H1 (cell line): ENCODE results near the gene VWA1. TPM values are rescaled to one million over a fixed set of nuclear protein-coding genes. Genes with fewer than 3 reads are reported as not detected.

Experiments used
- CTCF ChIA-PET: fragments of 300-600 bp; sonication (Branson Sonifier 250); formaldehyde crosslinking; loops from one replicate; lab custom pipeline; 2021; ENCODE audit not compliant: partially characterized antibody; lab: Charles Lee
- POLR2A ChIA-PET: fragments of 300-600 bp; sonication (Branson Sonifier 250); formaldehyde crosslinking; loops from one replicate; lab custom pipeline; 2021; ENCODE audit warnings: inconsistent platforms; ENCODE audit not compliant: partially characterized antibody; lab: Charles Lee
- DNase-seq, 2 experiments: peaks; one replicate each; pipeline versions ENCODE4 v3.0.0 to v3.0.0-alpha.2; 2010 to 2022; ENCODE audit warnings: low spot score in 2 of 2, low read depth in 1 of 2, mixed read lengths in 1 of 2
- FAIRE-seq: peaks from 2 replicates; lab custom pipeline; 2011; peaks lifted over from hg19 to GRCh38; lab: Jason Lieb, UNC
- H2AFZ ChIP-seq: 2 replicates; pipeline ENCODE4 v1.8.1; 2012; ENCODE audit warnings: low read length, inconsistent platforms
- H2AK5ac ChIP-seq: 2 replicates; pipeline ENCODE4 v1.6.1; 2013; ENCODE audit warnings: low read depth, low read length
- H2BK120ac ChIP-seq: replicated peaks from 2 replicates; pipeline ENCODE3; 2013; ENCODE audit warnings: low read depth, low read length, inconsistent platforms
- H2BK12ac ChIP-seq: 2 replicates; pipeline ENCODE4 v1.6.1; 2013; ENCODE audit warnings: low read depth, low read length
- H2BK15ac ChIP-seq: 2 replicates; pipeline ENCODE4 v1.6.1; 2013; ENCODE audit warnings: low read length
- H2BK20ac ChIP-seq: 2 replicates; pipeline ENCODE4 v1.6.1; 2013; ENCODE audit warnings: low read length
- H2BK5ac ChIP-seq: 2 replicates; pipeline ENCODE4 v1.6.1; 2013; ENCODE audit warnings: low read depth, low read length
- H3K14ac ChIP-seq: 2 replicates; pipeline ENCODE4 v1.6.1; 2013; ENCODE audit warnings: inconsistent platforms; ENCODE audit not compliant: insufficient read length
- H3K18ac ChIP-seq: 2 replicates; pipeline ENCODE4 v1.6.1; 2013; ENCODE audit warnings: low read length; ENCODE audit errors: extremely low read depth
- H3K23ac ChIP-seq: 2 replicates; pipeline ENCODE4 v1.6.1; 2013; ENCODE audit warnings: inconsistent platforms; ENCODE audit not compliant: insufficient read length
- H3K23me2 ChIP-seq: 2 replicates; pipeline ENCODE4 v1.6.1; 2013; ENCODE audit warnings: low read depth, low read length
- H3K27ac ChIP-seq: 2 replicates; pipeline ENCODE4 v1.6.1; 2011; ENCODE audit warnings: low read depth, low read length, inconsistent platforms
- H3K27me3 ChIP-seq, 4 experiments: replicated peaks in 1 of 4; 1 replicate in 1 of 4; 2 replicates in 3 of 4; pipeline versions ENCODE4 v1.6.1 to v1.8.1; 2011 to 2013; ENCODE audit warnings: low read length in 3 of 4, mild to moderate bottlenecking in 3 of 4, inconsistent platforms in 2 of 4, mixed read lengths in 2 of 4, moderate library complexity in 1 of 4; ENCODE audit not compliant: control insufficient read depth in 3 of 4, insufficient read depth in 3 of 4; ENCODE audit errors: extremely low read depth in 1 of 4
- H3K36me3 ChIP-seq, 4 experiments: 2 replicates each; pipeline versions ENCODE4 v1.6.1 to v1.8.1; 2011 to 2013; ENCODE audit warnings: mild to moderate bottlenecking in 4 of 4, low read length in 3 of 4, moderate library complexity in 2 of 4, control low read depth in 1 of 4, inconsistent platforms in 1 of 4; ENCODE audit not compliant: insufficient read depth in 4 of 4, control insufficient read depth in 2 of 4
- H3K4ac ChIP-seq: replicated peaks from 2 replicates; pipeline ENCODE3; 2013; ENCODE audit warnings: low read length, low read depth, mixed read lengths, inconsistent platforms; ENCODE audit not compliant: insufficient read length
- H3K4me1 ChIP-seq, 4 experiments: replicated peaks in 1 of 4; 1 replicate in 1 of 4; 2 replicates in 3 of 4; pipeline versions ENCODE4 v1.6.1 to v1.8.1; 2011 to 2013; ENCODE audit warnings: low read length in 3 of 4, inconsistent platforms in 2 of 4, mixed read lengths in 1 of 4; ENCODE audit not compliant: insufficient read depth in 4 of 4, control insufficient read depth in 3 of 4
- H3K4me2 ChIP-seq, 2 experiments: 2 replicates each; pipeline versions ENCODE4 v1.6.1 to v1.8.1; 2011 to 2013; ENCODE audit warnings: low read depth in 2 of 2, low read length in 2 of 2, control low read depth in 1 of 2, inconsistent platforms in 1 of 2, mild to moderate bottlenecking in 1 of 2; ENCODE audit not compliant: insufficient read depth in 1 of 2
- H3K4me3 ChIP-seq, 4 experiments: fragments of 200-600, 300-600 bp in 1 of 4; sonication (generic), shearing (Covaris generic), sonication (Bioruptor Twin) in 1 of 4; 2 replicates each; pipeline versions ENCODE4 v1.5.1 to v1.8.1; 2011 to 2016; ENCODE audit warnings: low read length in 4 of 4, low read depth in 3 of 4, control low read depth in 2 of 4, inconsistent platforms in 2 of 4, mild to moderate bottlenecking in 2 of 4, mixed read lengths in 1 of 4, moderate library complexity in 1 of 4; ENCODE audit not compliant: insufficient read depth in 2 of 4; ENCODE audit errors: extremely low read depth in 1 of 4
- H3K56ac ChIP-seq: replicated peaks from 2 replicates; pipeline ENCODE3; 2013; ENCODE audit warnings: low read depth, mild to moderate bottlenecking, mixed read lengths, low read length, inconsistent platforms; ENCODE audit not compliant: insufficient read length
- H3K79me1 ChIP-seq: 2 replicates; pipeline ENCODE4 v1.6.1; 2013; ENCODE audit warnings: low read depth, low read length, control low read depth
- H3K79me2 ChIP-seq, 2 experiments: 2 replicates each; pipeline versions ENCODE4 v1.6.1 to v1.8.1; 2012 to 2013; ENCODE audit warnings: low read length in 2 of 2, mild to moderate bottlenecking in 2 of 2, inconsistent platforms in 1 of 2; ENCODE audit not compliant: insufficient read depth in 2 of 2, control insufficient read depth in 1 of 2
- H3K9ac ChIP-seq, 4 experiments: replicated peaks in 1 of 4; 1 replicate in 1 of 4; 2 replicates in 3 of 4; pipeline versions ENCODE4 v1.6.1 to v1.8.1; 2011 to 2013; ENCODE audit warnings: low read depth in 3 of 4, low read length in 3 of 4, control low read depth in 2 of 4, mild to moderate bottlenecking in 2 of 4, moderate library complexity in 2 of 4, inconsistent platforms in 1 of 4; ENCODE audit errors: extremely low read depth in 1 of 4
- H3K9me3 ChIP-seq, 2 experiments: 2 replicates each; pipeline versions ENCODE4 v1.6.1 to v1.8.1; 2012 to 2013; ENCODE audit warnings: mild to moderate bottlenecking in 2 of 2, moderate library complexity in 2 of 2, control low read depth in 1 of 2, inconsistent platforms in 1 of 2, low read depth in 1 of 2, low read length in 1 of 2, mixed read lengths in 1 of 2; ENCODE audit not compliant: insufficient read depth in 2 of 2
- H4K20me1 ChIP-seq, 2 experiments: replicated peaks in 1 of 2; 2 replicates each; pipeline versions ENCODE3 to v1.8.1; 2011 to 2013; ENCODE audit warnings: inconsistent platforms in 2 of 2, low read length in 2 of 2, mild to moderate bottlenecking in 1 of 2; ENCODE audit not compliant: insufficient read depth in 2 of 2, control insufficient read depth in 1 of 2
- H4K5ac ChIP-seq: 2 replicates; pipeline ENCODE4 v1.6.1; 2013; ENCODE audit warnings: low read length, low read depth, mixed read lengths, inconsistent platforms; ENCODE audit not compliant: insufficient read length
- H4K8ac ChIP-seq: 2 replicates; pipeline ENCODE4 v1.8.0; 2013; ENCODE audit warnings: mild to moderate bottlenecking, moderate library complexity, low read length, inconsistent platforms; ENCODE audit not compliant: insufficient read depth; ENCODE audit errors: extremely low read depth
- H4K91ac ChIP-seq: replicated peaks from 2 replicates; pipeline ENCODE3; 2013; ENCODE audit warnings: low read length, mixed read lengths, inconsistent platforms; ENCODE audit not compliant: insufficient read length
- EP300 ChIP-seq, 2 experiments: IDR thresholded peaks; 1 replicate in 1 of 2; 2 replicates in 1 of 2; pipeline ENCODE4 v1.6.1; 2011 to 2012; ENCODE audit warnings: low read depth in 2 of 2, low read length in 2 of 2, mild to moderate bottlenecking in 2 of 2, borderline replicate concordance in 1 of 2, inconsistent platforms in 1 of 2, moderate library complexity in 1 of 2
- HDAC2 ChIP-seq, 2 experiments: fragments of 300-600 bp in 1 of 2; sonication (generic) in 1 of 2; IDR thresholded peaks; 2 replicates each; pipeline ENCODE4 v1.6.1; 2011 to 2012; ENCODE audit warnings: low read depth in 2 of 2, low read length in 2 of 2, mild to moderate bottlenecking in 2 of 2, moderate library complexity in 2 of 2, borderline replicate concordance in 1 of 2, inconsistent platforms in 1 of 2
- MAX ChIP-seq: IDR thresholded peaks from 2 replicates; pipeline ENCODE4 v1.6.1; 2012; ENCODE audit warnings: inconsistent platforms
- NRF1 ChIP-seq: IDR thresholded peaks from 2 replicates; pipeline ENCODE4 v1.6.1; 2011; ENCODE audit warnings: mild to moderate bottlenecking, low read depth, low read length, improper control_type of control experiment
- PHF8 ChIP-seq: fragments of 200-600 bp; sonication (generic); conservative IDR thresholded peaks from 2 replicates; pipeline ENCODE4 v1.7.1; 2012; ENCODE audit warnings: low read depth, mild to moderate bottlenecking, inconsistent platforms, low read length, moderate library complexity
- RFX5 ChIP-seq: IDR thresholded peaks from 2 replicates; pipeline ENCODE4 v1.6.1; 2011; ENCODE audit warnings: low read depth, low read length, improper control_type of control experiment, borderline replicate concordance
- RNF2 ChIP-seq: fragments of 200-900, 300-1000 bp; sonication (generic); IDR thresholded peaks from 2 replicates; pipeline ENCODE4 v1.7.1; 2016; ENCODE audit warnings: borderline replicate concordance, low read depth, mild to moderate bottlenecking, antibody characterized with exemption, low read length; ENCODE audit not compliant: poor library complexity, severe bottlenecking; ENCODE audit errors: missing control alignments
- RXRA ChIP-seq: IDR thresholded peaks from 2 replicates; pipeline ENCODE4 v1.6.1; 2011; ENCODE audit warnings: low read depth, mild to moderate bottlenecking, low read length, moderate library complexity; ENCODE audit not compliant: insufficient read depth
- SIN3A ChIP-seq, 2 experiments: IDR thresholded peaks in 1 of 2; conservative IDR thresholded peaks in 1 of 2; 2 replicates each; pipeline ENCODE4 v1.6.1; 2011 to 2012; ENCODE audit warnings: low read length in 2 of 2, improper control_type of control experiment in 1 of 2, low read depth in 1 of 2, mild to moderate bottlenecking in 1 of 2
- TAF7 ChIP-seq: optimal IDR thresholded peaks from 2 replicates; pipeline ENCODE3; 2011; ENCODE audit warnings: low read depth, mild to moderate bottlenecking, inconsistent platforms, low read length, moderate library complexity, borderline replicate concordance
- YY1 ChIP-seq: IDR thresholded peaks from 2 replicates; pipeline ENCODE4 v1.6.1; 2011; ENCODE audit warnings: low read depth, mild to moderate bottlenecking, low read length
- WGBS, 2 experiments: shearing (Covaris generic) in 1 of 2; methylation state at CpG; one replicate each; pipeline versions ENCODE4 v1.1.6 to v1.1.7; 2013 to 2015; ENCODE audit warnings: low lambda C conversion rate in 2 of 2, mixed read lengths in 2 of 2, inconsistent platforms in 1 of 2, low coverage in 1 of 2, missing lambda C conversion rate in 1 of 2; ENCODE audit not compliant: insufficient replicate concordance in 2 of 2, insufficient coverage in 1 of 2, insufficient read length in 1 of 2; ENCODE audit errors: extremely low coverage in 1 of 2, missing lambda C conversion rate in 1 of 2; 5-methylcytosine and 5-hydroxymethylcytosine counted together
- polyA plus RNA-seq, 7 experiments: library from polyadenylated mRNA; depleted of rRNA in 3 of 7; stranded (reverse) in 5 of 7; unstranded in 2 of 7; fragments of >200 nt in 5 of 7; fragments of 200-250 nt in 2 of 7; gene quantifications; 1 replicate in 5 of 7; 2 replicates in 1 of 7; 4 replicates in 1 of 7; pipeline versions ENCODE4 v1.2.1 to v1.2.3, GENCODE V29; 2011 to 2013; ENCODE audit warnings: missing spikeins in 2 of 7, mixed read lengths in 2 of 7
- total RNA-seq: library from RNA; stranded (reverse); fragmentation: NEBNext Ultra II Directional; extraction: Animal tissue kit (Norgen Biotek cat#: 25700); gene quantifications from 2 replicates; pipeline ENCODE4 v1.2.1, GENCODE V29; 2021

VWA1 gene
- total and polyA plus RNA-seq, 2 of the 8 experiments (the other 6 are each of a cell fraction or from before 2014, with no cell fraction given), result 16.0 to 36.6 TPM

DNA sequence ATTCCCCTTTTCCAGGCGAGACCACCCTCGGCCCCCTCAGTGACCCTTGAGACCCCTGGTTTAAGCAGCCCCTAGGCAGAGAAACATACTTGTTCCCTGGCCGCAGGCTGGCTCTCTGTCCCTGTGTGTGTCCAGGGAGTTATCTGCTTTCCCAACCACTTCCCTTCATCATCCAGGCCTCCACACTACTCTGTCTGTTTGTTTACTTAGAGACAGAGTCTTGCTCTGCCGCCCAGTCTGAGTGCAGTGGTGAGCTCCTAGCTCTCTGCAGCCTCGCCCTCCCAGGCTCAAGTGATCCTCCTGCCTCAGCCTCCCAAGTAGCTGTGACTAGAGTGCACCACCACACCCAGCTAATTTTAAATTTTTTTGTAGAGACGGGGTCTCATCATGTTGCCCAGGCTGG lies 5.8 kb upstream of the VWA1 start:
- H3K79me2 ChIP-seq, result no peaks in the 10 kb centered on the region
- H3K79me1 ChIP-seq, result no peaks in the 10 kb centered on the region
- H3K9me3 ChIP-seq, result peaks cover 0 to 3% of the 10 kb centered on the region in 2 experiments; a peak in 1 of 4 replicates
- 93% methylated on average over 6 of the region's 6 CpGs; no CpG with 5 or more reads in 1 of the 2 experiments for WGBS, 2 experiments
- H3K14ac ChIP-seq, result peak overlapping the region; percentile 25
- no peaks in the 10 kb centered on the region for H4K20me1 ChIP-seq
- FAIRE-seq, result no peak
- 0 out of 2 replicates have a peak overlapping the region, but pooled peaks have one; percentile 75 for H2BK12ac ChIP-seq
- CTCF ChIA-PET, result interaction anchor here (0.9 to 4.4 kb wide), 8 partner anchors 9 to 237 kb away, joined by 3 to 36 read pairs (median 4); partner anchors contain the start of gene ANKRD65
- no peaks in the 10 kb centered on the region for H3K27me3 ChIP-seq
- H2BK5ac ChIP-seq, result no peak overlapping the region
- H2AFZ ChIP-seq, result no peak overlapping the region
- no peaks in the 10 kb centered on the region; a peak in 1 of 8 replicates for H3K36me3 ChIP-seq
- H3K9ac ChIP-seq, result no peak overlapping the region
- no peak overlapping the region for H2BK15ac ChIP-seq
- H3K4ac ChIP-seq, result no peak overlapping the region
- no peak overlapping the region for H2AK5ac ChIP-seq
- H2BK120ac ChIP-seq, result no peak overlapping the region
- H3K23me2 ChIP-seq, result peaks cover 12% of the 10 kb centered on the region; the same call in 1 of the 2 replicates
- H3K4me3 ChIP-seq, result no peak overlapping the region
- DNase-seq, result no peak
- no peak overlapping the region for H3K4me2 ChIP-seq
- POLR2A ChIA-PET, result interaction anchor here (0.6 to 22.9 kb wide), 9 partner anchors 7 to 73 kb away, joined by 3 to 515 read pairs (median 3); partner anchors contain the start of genes ANKRD65, CCNL2 and MRPL20
- no peak overlapping the region for H2BK20ac ChIP-seq
- peak overlapping the region; percentile 73 for H4K91ac ChIP-seq
- peaks cover 0 to 57% (median 41%) of the 10 kb centered on the region in 4 experiments; a peak in 6 of 7 replicates for H3K4me1 ChIP-seq
- H3K23ac ChIP-seq, result no peak overlapping the region
- H4K5ac ChIP-seq, result no peak overlapping the region
- no peak overlapping the region for H3K27ac ChIP-seq
- no peak overlapping the region for H4K8ac ChIP-seq
- no peak overlapping the region for H3K56ac ChIP-seq
- H3K18ac ChIP-seq, result no peak overlapping the region
- TF ChIP-seq TAF7 (no peak), RXRA (no peak), RFX5 (no peak), MAX (no peak), PHF8 (no peak), SIN3A (conservative IDR thresholded peaks at IDR 0.05 in 1 of 2, IDR thresholded peaks at IDR 0.05 in 1 of 2; ENCODE audit: low read depth in 1 of 2, low read length in 2 of 2) (no peak), YY1 (no peak), RNF2 (no peak), EP300 (IDR thresholded peaks at IDR 0.05; ENCODE audit: borderline replicate concordance in 1 of 2, low read depth in 2 of 2, low read length in 2 of 2) (no peak), NRF1 (no peak), HDAC2 (IDR thresholded peaks at IDR 0.05; ENCODE audit: borderline replicate concordance in 1 of 2, low read depth in 2 of 2, low read length in 2 of 2) (no peak)
